ENCODE measurements around the gene SOWAHD.
"Not testable (repeated sequence)": the region's sequence is repeated elsewhere in the genome, so short reads cannot be mapped to it uniquely, and the experiment has no call there.

SOWAHD gene

GRCh38 chrX:119758731-119759247 lies 401 bp downstream of the SOWAHD start:
- H3K4me3 ChIP-seq (ENCODE audit: low read length) = peak overlapping the region; percentile 44
- TF ChIP-seq, protein P1, sequence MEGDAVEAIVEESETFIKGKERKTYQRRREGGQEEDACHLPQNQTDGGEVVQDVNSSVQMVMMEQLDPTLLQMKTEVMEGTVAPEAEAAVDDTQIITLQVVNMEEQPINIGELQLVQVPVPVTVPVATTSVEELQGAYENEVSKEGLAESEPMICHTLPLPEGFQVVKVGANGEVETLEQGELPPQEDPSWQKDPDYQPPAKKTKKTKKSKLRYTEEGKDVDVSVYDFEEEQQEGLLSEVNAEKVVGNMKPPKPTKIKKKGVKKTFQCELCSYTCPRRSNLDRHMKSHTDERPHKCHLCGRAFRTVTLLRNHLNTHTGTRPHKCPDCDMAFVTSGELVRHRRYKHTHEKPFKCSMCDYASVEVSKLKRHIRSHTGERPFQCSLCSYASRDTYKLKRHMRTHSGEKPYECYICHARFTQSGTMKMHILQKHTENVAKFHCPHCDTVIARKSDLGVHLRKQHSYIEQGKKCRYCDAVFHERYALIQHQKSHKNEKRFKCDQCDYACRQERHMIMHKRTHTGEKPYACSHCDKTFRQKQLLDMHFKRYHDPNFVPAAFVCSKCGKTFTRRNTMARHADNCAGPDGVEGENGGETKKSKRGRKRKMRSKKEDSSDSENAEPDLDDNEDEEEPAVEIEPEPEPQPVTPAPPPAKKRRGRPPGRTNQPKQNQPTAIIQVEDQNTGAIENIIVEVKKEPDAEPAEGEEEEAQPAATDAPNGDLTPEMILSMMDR (IDR thresholded peaks at IDR 0.05; ENCODE audit: insufficient read depth, low read depth, low read length, missing control alignments) = no peak
- DNase-seq (ENCODE audit: low read depth) = peak; percentile 21

GRCh38 chrX:119759248-119759766 lies 919 bp downstream of the SOWAHD start:
- DNase-seq (ENCODE audit: low read depth) = no peak
- TF ChIP-seq, protein P1 (IDR thresholded peaks at IDR 0.05; ENCODE audit: insufficient read depth, low read depth, low read length, missing control alignments) = no peak
- no peak overlapping the region for H3K4me3 ChIP-seq (ENCODE audit: low read length)

DNA sequence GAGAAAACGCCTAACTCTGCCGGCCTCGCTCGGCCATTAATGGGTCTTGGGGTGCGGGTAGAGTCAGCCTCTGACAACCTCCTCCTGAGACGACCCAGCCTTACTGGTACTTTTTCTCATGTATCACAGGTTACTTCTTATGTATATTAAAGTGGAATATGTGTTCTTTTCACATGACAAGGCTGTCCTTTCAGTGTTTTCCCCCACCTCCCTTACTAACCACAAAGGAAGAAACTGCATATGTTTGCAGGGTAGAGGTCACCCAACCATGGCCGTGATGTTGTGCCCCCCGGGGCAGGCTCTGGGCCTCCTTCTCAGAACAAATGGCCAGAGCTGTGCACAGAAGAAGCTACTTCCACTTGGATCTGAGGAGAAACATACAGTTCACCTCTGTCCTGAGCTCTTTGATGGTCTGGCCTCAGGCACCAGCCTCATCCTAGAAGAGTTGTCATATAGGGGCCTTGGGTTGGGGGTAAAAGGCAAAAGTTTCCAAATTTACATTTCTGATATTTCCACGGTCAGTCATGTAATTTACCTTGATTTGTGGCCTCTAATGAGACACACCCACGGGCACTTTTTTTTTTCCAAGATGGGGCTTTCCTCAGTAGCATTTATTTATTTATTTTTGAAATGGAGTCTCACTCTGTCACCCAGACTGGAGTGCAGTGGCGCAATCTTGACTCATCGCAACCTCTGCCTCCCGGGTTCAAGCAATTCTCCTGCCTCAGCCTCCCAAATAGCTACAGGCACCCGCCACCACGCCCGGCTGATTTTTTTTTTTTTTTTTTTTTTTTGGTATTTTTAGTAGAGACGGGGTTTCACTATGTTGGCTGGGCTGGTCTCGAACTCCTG lies 1.9 kb downstream of the SOWAHD start:
- no peak for DNase-seq (ENCODE audit: low read depth)
- no peak overlapping the region for H3K4me3 ChIP-seq (ENCODE audit: low read length)
- TF ChIP-seq, protein P1 (IDR thresholded peaks at IDR 0.05; ENCODE audit: insufficient read depth, low read depth, low read length, missing control alignments) = no peak

DNA sequence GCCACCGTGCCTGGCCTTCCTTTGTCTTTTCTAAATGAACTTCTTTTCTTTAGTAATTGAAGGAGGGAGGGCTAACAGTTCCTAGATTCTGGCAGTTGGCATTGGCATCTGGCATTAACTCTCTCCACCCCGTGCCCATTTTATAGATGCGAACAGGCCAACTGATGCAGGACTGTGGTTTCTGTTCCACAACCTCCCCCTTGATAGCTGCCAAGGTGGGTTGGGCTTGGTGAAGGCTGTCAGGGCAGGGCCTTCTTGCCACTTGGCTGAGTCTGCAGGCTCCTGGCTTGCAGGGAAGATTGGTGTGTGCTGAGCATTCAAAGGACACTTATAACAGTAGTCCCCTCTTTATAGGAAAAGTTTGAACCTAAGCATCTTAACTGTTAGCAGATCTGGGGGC lies 4.3 kb downstream of the SOWAHD start:
- DNase-seq (ENCODE audit: low read depth) = no peak
- H3K4me3 ChIP-seq (ENCODE audit: low read length) = no peak overlapping the region
- TF ChIP-seq, protein P1 (IDR thresholded peaks at IDR 0.05; ENCODE audit: insufficient read depth, low read depth, low read length, missing control alignments) = no peak

- no peak for DNase-seq (ENCODE audit: low read depth)
- TF ChIP-seq, protein P1 (IDR thresholded peaks at IDR 0.05; ENCODE audit: insufficient read depth, low read depth, low read length, missing control alignments) = no peak
- H3K4me3 ChIP-seq (ENCODE audit: low read length) = no peak overlapping the region
These were observed 4.8 kb downstream of the SOWAHD start for GRCh38 chrX:119763181-119763580.

GRCh38 chrX:119763836-119764387 lies 5.5 kb downstream of the SOWAHD start:
- no peak overlapping the region for H3K4me3 ChIP-seq (ENCODE audit: low read length)
- DNase-seq (ENCODE audit: low read depth) = no peak
- TF ChIP-seq, protein P1 (IDR thresholded peaks at IDR 0.05; ENCODE audit: insufficient read depth, low read depth, low read length, missing control alignments) = no peak

DNA sequence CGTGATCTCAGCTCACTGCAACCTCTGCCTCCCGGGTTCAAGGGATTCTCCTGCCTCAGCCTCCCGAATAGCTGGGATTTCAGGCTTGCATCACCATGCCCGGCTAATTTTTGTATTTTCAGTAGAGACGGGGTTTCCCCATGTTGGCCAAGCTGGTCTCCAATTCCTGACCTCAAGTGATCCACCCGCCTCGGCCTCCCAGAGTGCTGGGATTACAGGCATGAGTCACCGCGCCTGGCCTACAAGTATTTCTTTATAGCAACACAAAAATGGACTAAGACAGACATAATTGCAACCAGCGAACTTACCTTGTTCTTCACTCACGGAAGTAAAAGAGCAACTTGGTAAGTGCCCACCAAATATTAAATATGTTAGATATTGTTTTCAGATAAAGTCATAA lies 10.0 kb downstream of the SOWAHD start:
- H3K4me3 ChIP-seq (ENCODE audit: low read length); DNase-seq (ENCODE audit: low read depth): not testable (repeated sequence)

- DNase-seq (ENCODE audit: low read depth); H3K4me3 ChIP-seq (ENCODE audit: low read length): not testable (repeated sequence)
These were observed 11.0 kb downstream of the SOWAHD start for GRCh38 chrX:119769388-119769787.
